ENCODE measurements around the gene SCFD2. TPM values are rescaled to one million over a fixed set of nuclear protein-coding genes. Genes with fewer than 3 reads are reported as not detected.
A peak's percentile ranks its signal among the peaks of the same experiment; 100 is the strongest.

The SCFD2 gene
- total RNA-seq, 1 donor from 2014 or later, result 11.9 TPM

DNA sequence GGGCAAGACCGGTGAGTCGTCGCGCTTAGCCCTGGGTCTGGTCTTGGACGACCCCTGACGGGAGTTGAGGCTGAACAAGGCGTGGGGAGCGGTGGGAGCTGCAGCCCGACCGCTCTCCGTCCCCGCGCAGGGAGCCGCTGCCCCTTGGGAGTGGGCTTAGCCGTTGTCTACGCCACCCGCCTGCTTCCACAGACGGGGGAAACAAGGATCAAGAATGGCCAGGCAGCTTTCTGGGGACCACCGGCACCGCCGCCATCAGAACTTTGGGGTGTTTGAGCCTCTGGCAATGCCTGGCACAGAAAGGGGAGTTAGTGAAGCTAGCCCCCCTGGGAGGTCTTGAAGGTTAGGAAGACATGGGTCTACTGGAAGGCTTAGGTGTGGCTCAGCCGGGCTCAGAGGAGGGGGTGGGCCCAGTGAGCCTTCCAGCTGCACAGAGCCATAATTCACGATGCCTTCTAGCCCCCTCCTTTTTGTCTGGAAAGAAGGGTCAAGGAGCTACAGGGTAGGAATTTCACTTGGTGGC is 503.2 kb downstream of the SCFD2 start:
- Histone ChIP-seq H3K9me3 (ENCODE audit: insufficient read depth, low read depth, low read length) (no peaks in the 10 kb centered on the region), H3K27me3 (ENCODE audit: insufficient read depth, low read length) (peaks cover 10% of the 10 kb centered on the region), H3K9ac (ENCODE audit: low read length) (peak overlapping the region; percentile 57), H3K79me2 (ENCODE audit: insufficient read depth, low read length) (no peaks in the 10 kb centered on the region), H3K4me2 (ENCODE audit: low read length) (peak overlapping the region; percentile 97), H2AFZ (ENCODE audit: low read depth, low read length) (peak overlapping the region; percentile 87), H4K20me1 (ENCODE audit: insufficient read depth, low read length) (no peaks in the 10 kb centered on the region), H3K36me3 (ENCODE audit: insufficient read depth, low read length) (no peaks in the 10 kb centered on the region), H3K4me1 (ENCODE audit: insufficient read depth, low read length) (peaks cover 12% of the 10 kb centered on the region), H3K27ac (ENCODE audit: low read depth, low read length) (no peak overlapping the region), H3K4me3 (ENCODE audit: insufficient read depth, low read depth, low read length) (peak overlapping the region; percentile 56)
- no peak overlapping the region for H3K27ac Mint-ChIP-seq (ENCODE audit: unreplicated experiment)
- FAIRE-seq (no peak), DNase-seq (ENCODE audit: low read depth) (no peak)
- H3K4me1 Mint-ChIP-seq (ENCODE audit: low read depth, unreplicated experiment), result peaks cover 11% of the 10 kb centered on the region
- H3K9me3 Mint-ChIP-seq (ENCODE audit: unreplicated experiment), result peaks cover 8% of the 10 kb centered on the region
- H3K36me3 Mint-ChIP-seq (ENCODE audit: low read depth, unreplicated experiment), result peaks cover 13% of the 10 kb centered on the region
- peaks cover 25% of the 10 kb centered on the region for H3K27me3 Mint-ChIP-seq (ENCODE audit: low read depth, unreplicated experiment)
- TF ChIP-seq, protein P1, sequence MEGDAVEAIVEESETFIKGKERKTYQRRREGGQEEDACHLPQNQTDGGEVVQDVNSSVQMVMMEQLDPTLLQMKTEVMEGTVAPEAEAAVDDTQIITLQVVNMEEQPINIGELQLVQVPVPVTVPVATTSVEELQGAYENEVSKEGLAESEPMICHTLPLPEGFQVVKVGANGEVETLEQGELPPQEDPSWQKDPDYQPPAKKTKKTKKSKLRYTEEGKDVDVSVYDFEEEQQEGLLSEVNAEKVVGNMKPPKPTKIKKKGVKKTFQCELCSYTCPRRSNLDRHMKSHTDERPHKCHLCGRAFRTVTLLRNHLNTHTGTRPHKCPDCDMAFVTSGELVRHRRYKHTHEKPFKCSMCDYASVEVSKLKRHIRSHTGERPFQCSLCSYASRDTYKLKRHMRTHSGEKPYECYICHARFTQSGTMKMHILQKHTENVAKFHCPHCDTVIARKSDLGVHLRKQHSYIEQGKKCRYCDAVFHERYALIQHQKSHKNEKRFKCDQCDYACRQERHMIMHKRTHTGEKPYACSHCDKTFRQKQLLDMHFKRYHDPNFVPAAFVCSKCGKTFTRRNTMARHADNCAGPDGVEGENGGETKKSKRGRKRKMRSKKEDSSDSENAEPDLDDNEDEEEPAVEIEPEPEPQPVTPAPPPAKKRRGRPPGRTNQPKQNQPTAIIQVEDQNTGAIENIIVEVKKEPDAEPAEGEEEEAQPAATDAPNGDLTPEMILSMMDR (IDR thresholded peaks at IDR 0.05; ENCODE audit: insufficient read depth, low read depth, low read length), result no peak
- TF ChIP-seq EZH2 (IDR thresholded peaks at IDR 0.05; ENCODE audit: insufficient read depth, low read length), result peak; percentile 70
- H3K4me3 Mint-ChIP-seq (ENCODE audit: unreplicated experiment), result peak overlapping the region; percentile 86

DNA sequence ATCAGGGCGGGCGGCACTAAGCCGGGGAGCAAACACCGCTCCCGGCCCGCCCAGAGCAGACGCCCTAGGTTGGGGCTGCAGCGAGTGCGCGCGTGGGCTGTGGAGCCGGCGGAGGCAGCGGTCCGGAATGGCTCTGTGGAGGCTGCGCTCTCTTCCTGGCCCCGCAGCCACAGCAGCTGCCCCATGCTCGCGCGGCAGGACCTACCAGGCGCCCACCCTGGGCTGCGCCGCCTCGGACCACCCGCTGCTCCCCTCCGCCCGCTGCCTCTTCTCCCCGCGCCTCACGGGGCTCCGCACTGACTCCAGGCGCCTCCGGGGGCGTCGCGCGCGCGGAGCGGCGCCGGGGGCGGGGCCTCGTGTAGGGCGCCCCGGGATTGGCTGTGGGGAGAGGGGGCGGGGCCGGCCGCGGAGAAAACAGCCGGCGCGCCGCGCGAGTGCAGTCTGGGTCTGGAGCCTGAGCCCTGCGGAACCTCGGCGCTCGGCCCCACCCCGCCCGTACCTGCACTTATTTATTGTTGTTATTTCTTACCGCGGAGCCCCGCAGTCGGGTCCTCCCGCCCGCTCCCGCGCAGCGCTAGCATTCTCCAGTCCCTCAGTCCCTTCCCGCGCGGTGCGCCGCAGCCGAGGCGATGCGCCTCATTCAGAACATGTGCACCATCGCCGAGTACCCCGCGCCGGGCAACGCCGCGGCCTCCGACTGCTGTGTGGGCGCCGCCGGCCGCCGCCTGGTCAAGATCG is 503.8 kb downstream of the SCFD2 start, which contains the start of gene RASL11B:
TSS of gene RASL11B (plus strand) at position 439 of the 738 bp plus-strand sequence. CDS start at position 630, 191 bp downstream.
- Mint-ChIP-seq H3K4me1 (ENCODE audit: low read depth, unreplicated experiment) (peaks cover 10% of the 10 kb centered on the region), H3K27me3 (ENCODE audit: low read depth, unreplicated experiment) (peaks cover 22% of the 10 kb centered on the region), H3K36me3 (ENCODE audit: low read depth, unreplicated experiment) (peaks cover 11% of the 10 kb centered on the region), H3K27ac (ENCODE audit: unreplicated experiment) (no peak within 1 kb of the TSS), H3K9me3 (ENCODE audit: unreplicated experiment) (peaks cover 15% of the 10 kb centered on the region), H3K4me3 (ENCODE audit: unreplicated experiment) (peak within 1 kb of the TSS; percentile 86)
- H3K4me3 ChIP-seq (ENCODE audit: insufficient read depth, low read depth, low read length), result peak within 1 kb of the TSS; percentile 62
- peak within 1 kb of the TSS; percentile 57 for H3K9ac ChIP-seq (ENCODE audit: low read length)
- H2AFZ ChIP-seq (ENCODE audit: low read depth, low read length), result peak within 1 kb of the TSS; percentile 87
- H3K36me3 ChIP-seq (ENCODE audit: insufficient read depth, low read length), result no peaks in the 10 kb centered on the region
- H4K20me1 ChIP-seq (ENCODE audit: insufficient read depth, low read length), result no peaks in the 10 kb centered on the region
- DNase-seq (ENCODE audit: low read depth) (peak; percentile 34), FAIRE-seq (no peak)
- H3K9me3 ChIP-seq (ENCODE audit: insufficient read depth, low read depth, low read length), result peaks cover 4% of the 10 kb centered on the region
- H3K4me2 ChIP-seq (ENCODE audit: low read length), result peak within 1 kb of the TSS; percentile 97
- TF ChIP-seq EZH2 (IDR thresholded peaks at IDR 0.05; ENCODE audit: insufficient read depth, low read length), result no peak
- TF ChIP-seq, protein P1 (IDR thresholded peaks at IDR 0.05; ENCODE audit: insufficient read depth, low read depth, low read length), result no peak
- no peaks in the 10 kb centered on the region for H3K79me2 ChIP-seq (ENCODE audit: insufficient read depth, low read length)
- H3K4me1 ChIP-seq (ENCODE audit: insufficient read depth, low read length), result peaks cover 12% of the 10 kb centered on the region
- no peak within 1 kb of the TSS for H3K27ac ChIP-seq (ENCODE audit: low read depth, low read length)
- peaks cover 10% of the 10 kb centered on the region for H3K27me3 ChIP-seq (ENCODE audit: insufficient read depth, low read length)

All from astrocyte (in vitro differentiated cells and primary cell).